Caco-2 (cell line): ENCODE results near the gene ANAPC5. TPM values are rescaled to one million over a fixed set of nuclear protein-coding genes. Genes with fewer than 3 reads are reported as not detected.
"Not testable (repeated sequence)": the region's sequence is repeated elsewhere in the genome, so short reads cannot be mapped to it uniquely, and the experiment has no call there.

Experiments
- BruUV-seq: library from RNA; stranded (reverse); fragments of 400-500 nt; replicated peaks from 2 replicates; lab custom pipeline; 2021; lab: Mats Ljungman, UMichigan
- CTCF ChIA-PET: fragments of 300-600 bp; sonication (Branson Sonifier 250); formaldehyde crosslinking; loops from one replicate; lab custom pipeline; 2022; ENCODE audit warnings: antibody characterized with exemption; lab: Charles Lee
- POLR2A ChIA-PET: fragments of 300-600 bp; sonication (Branson Sonifier 250); formaldehyde crosslinking; loops from one replicate; lab custom pipeline; 2022; ENCODE audit warnings: antibody characterized with exemption; lab: Charles Lee
- DNase-seq, 2 experiments: peaks; one replicate each; pipeline versions ENCODE4 v3.0.0 to v3.0.0-alpha.2; 2020 to 2022
- H3K27me3 ChIP-seq: replicated peaks from 2 replicates; pipeline ENCODE4 v1.6.0; 2011; ENCODE audit warnings: low read length; ENCODE audit not compliant: control insufficient read depth, insufficient read depth
- H3K36me3 ChIP-seq: 2 replicates; pipeline ENCODE4 v1.5.1; 2011; ENCODE audit warnings: low read length; ENCODE audit not compliant: control insufficient read depth, insufficient read depth
- H3K4me1 ChIP-seq: fragments of 250-450 bp; sonication (Bioruptor Pico); 2 replicates; pipeline ENCODE4 v1.5.1; 2020; ENCODE audit warnings: mild to moderate bottlenecking
- H3K4me3 ChIP-seq: 2 replicates; pipeline ENCODE4 v1.5.1; 2011; ENCODE audit warnings: low read depth, mild to moderate bottlenecking, control low read depth, low read length
- H3K9me3 ChIP-seq: fragments of 250-450 bp; sonication (Bioruptor Pico); 2 replicates; pipeline ENCODE4 v1.5.1; 2020; ENCODE audit warnings: mild to moderate bottlenecking, moderate library complexity
- H3K27ac Mint-ChIP-seq: one replicate; pipeline ENCODE4 v1.8.0; 2022; ENCODE audit warnings: mixed read lengths; ENCODE audit not compliant: unreplicated experiment
- H3K27me3 Mint-ChIP-seq: one replicate; pipeline ENCODE4 v1.8.0; 2022; ENCODE audit warnings: mixed read lengths; ENCODE audit not compliant: insufficient read depth, unreplicated experiment
- H3K36me3 Mint-ChIP-seq: one replicate; pipeline ENCODE4 v1.8.0; 2022; ENCODE audit warnings: mild to moderate bottlenecking, mixed read lengths; ENCODE audit not compliant: insufficient read depth, unreplicated experiment
- H3K4me1 Mint-ChIP-seq: one replicate; pipeline ENCODE4 v1.8.0; 2022; ENCODE audit warnings: low read depth, mixed read lengths; ENCODE audit not compliant: unreplicated experiment
- H3K4me3 Mint-ChIP-seq: one replicate; pipeline ENCODE4 v1.8.0; 2022; ENCODE audit warnings: mild to moderate bottlenecking, moderate library complexity, mixed read lengths; ENCODE audit not compliant: unreplicated experiment
- H3K9me3 Mint-ChIP-seq: one replicate; pipeline ENCODE4 v1.8.0; 2022; ENCODE audit warnings: mixed read lengths; ENCODE audit not compliant: unreplicated experiment
- intact Hi-C: fragments of 100-400 bp; cut with micrococcal nuclease; formaldehyde crosslinking; loops from one replicate; pipeline ENCODE4 v1.10.0; 2022; ENCODE audit not compliant: unreplicated experiment
- total RNA-seq: library from RNA; stranded (reverse); gene quantifications from 2 replicates; pipeline ENCODE4 v1.2.3, GENCODE V29; 2022
- TF ChIP-seq, protein P1 (sequence below), 2 experiments: fragments of 200-600 bp in 1 of 2; IDR thresholded peaks; 1 replicate in 1 of 2; 2 replicates in 1 of 2; pipeline versions ENCODE4 v1.5.1 to v1.8.0; 2011 to 2022; ENCODE audit warnings: antibody characterized with exemption in 1 of 2, control low read depth in 1 of 2, inconsistent platforms in 1 of 2, low read depth in 1 of 2, low read length in 1 of 2, mild to moderate bottlenecking in 1 of 2, moderate library complexity in 1 of 2; ENCODE audit not compliant: insufficient read depth in 1 of 2, severe bottlenecking in 1 of 2, unreplicated experiment in 1 of 2

The ANAPC5 gene
- total RNA-seq, 1 experiment from 2014 or later: 106 TPM

DNA sequence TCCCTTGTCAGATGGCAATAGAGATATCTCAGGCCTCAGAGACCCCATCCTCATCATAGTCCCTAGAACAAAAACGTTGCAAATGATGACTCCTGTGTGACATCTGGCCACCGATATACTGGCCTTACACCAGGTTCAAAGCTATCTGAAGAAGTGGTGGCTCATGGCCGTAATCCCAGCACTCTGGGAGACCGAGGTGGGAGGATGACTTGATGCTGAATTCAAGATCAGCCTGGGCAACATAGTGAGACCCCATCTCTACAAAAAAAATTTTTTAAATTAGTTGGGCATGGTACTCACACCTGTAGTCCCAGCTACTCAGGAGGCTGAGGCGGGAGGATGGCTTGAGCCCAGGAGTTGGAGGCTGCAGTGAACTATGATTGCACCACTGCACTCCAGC lies 68.8 kb downstream of the ANAPC5 start:
- intact Hi-C loops: no loop called here
- ChIA-PET POLR2A (no interaction called here), CTCF (no interaction called here)
- H3K9me3 ChIP-seq: no peaks in the 10 kb centered on the region
- H3K4me3 ChIP-seq: no peak overlapping the region
- no peaks in the 10 kb centered on the region for H3K27me3 ChIP-seq
- BruUV-seq: no TSS peak
- peaks cover 7% of the 10 kb centered on the region for H3K36me3 Mint-ChIP-seq
- no peaks in the 10 kb centered on the region for H3K4me1 Mint-ChIP-seq
- H3K27ac Mint-ChIP-seq: no peak overlapping the region
- no peaks in the 10 kb centered on the region for H3K9me3 Mint-ChIP-seq
- no peak for DNase-seq
- TF ChIP-seq, protein P1, sequence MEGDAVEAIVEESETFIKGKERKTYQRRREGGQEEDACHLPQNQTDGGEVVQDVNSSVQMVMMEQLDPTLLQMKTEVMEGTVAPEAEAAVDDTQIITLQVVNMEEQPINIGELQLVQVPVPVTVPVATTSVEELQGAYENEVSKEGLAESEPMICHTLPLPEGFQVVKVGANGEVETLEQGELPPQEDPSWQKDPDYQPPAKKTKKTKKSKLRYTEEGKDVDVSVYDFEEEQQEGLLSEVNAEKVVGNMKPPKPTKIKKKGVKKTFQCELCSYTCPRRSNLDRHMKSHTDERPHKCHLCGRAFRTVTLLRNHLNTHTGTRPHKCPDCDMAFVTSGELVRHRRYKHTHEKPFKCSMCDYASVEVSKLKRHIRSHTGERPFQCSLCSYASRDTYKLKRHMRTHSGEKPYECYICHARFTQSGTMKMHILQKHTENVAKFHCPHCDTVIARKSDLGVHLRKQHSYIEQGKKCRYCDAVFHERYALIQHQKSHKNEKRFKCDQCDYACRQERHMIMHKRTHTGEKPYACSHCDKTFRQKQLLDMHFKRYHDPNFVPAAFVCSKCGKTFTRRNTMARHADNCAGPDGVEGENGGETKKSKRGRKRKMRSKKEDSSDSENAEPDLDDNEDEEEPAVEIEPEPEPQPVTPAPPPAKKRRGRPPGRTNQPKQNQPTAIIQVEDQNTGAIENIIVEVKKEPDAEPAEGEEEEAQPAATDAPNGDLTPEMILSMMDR (IDR thresholded peaks at IDR 0.05; ENCODE audit: insufficient read depth in 1 of 2, low read depth in 1 of 2, low read length in 1 of 2, severe bottlenecking in 1 of 2, unreplicated experiment in 1 of 2): no peak
- H3K4me3 Mint-ChIP-seq: no peak overlapping the region
- no peaks in the 10 kb centered on the region for H3K4me1 ChIP-seq
- no peaks in the 10 kb centered on the region for H3K27me3 Mint-ChIP-seq
- H3K36me3 ChIP-seq: no peaks in the 10 kb centered on the region; the same call in 1 of the 2 replicates

DNA sequence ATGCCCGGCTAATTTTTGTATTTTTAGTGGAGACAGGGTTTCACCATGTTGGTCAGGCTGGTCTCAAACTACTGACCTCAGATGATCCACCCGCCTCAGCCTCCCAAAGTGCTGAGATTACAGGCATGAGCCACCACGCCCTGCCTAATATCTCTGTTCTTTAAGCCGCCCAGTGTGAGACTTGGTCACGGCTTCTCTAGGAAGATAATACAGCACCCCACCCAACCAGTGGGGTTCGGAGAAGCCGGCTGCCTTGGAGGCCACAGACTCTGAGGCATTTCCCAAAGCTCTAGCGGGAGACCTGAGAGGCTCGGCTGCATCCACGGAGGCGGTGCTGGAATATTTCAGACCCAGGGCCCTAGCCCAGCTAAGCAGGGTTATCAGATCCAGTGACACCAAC lies 69.3 kb downstream of the ANAPC5 start:
- BruUV-seq, H3K4me1 Mint-ChIP-seq, H3K4me3 ChIP-seq, H3K27me3 Mint-ChIP-seq, H3K4me1 ChIP-seq, POLR2A ChIA-PET, H3K27ac Mint-ChIP-seq, H3K36me3 Mint-ChIP-seq, H3K9me3 Mint-ChIP-seq, H3K4me3 Mint-ChIP-seq, CTCF ChIA-PET, H3K27me3 ChIP-seq, intact Hi-C loops, H3K36me3 ChIP-seq, DNase-seq, H3K9me3 ChIP-seq: not testable (repeated sequence)

DNA sequence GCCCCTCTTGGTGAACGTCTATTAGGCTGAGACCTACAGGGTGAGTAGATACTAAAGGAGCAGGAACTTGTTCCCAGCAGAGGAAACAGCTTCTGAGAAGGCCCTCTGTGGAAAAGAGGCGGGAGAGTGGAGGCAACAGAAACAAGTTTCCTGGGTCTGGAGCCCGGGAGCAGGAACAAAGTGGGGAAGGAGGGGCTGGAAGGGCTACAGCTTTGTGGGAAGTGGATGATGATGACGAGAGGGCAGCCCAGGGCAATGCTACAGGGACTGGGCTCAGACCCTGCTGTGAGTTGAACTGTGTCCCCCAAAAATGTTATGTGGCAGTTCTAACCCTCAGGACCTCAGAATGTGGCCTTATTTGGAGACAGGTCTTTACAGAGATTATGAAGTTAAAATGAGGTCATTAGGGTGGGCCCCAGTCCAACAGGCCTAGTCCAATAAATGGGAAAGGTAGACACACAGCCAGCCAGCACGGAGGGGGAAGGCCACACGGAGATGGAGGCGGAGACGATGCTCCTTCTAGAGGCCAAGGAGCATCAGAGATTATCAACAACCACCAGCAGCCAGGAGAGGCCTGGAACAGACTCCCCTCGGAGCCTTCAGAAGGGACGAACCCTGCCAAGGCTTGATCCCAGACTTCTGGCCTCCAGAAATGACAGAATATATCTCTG lies 70.0 kb downstream of the ANAPC5 start:
- Mint-ChIP-seq H3K36me3 (peaks cover 5% of the 10 kb centered on the region), H3K27ac (no peak overlapping the region), H3K4me3 (no peak overlapping the region), H3K4me1 (no peaks in the 10 kb centered on the region), H3K9me3 (no peaks in the 10 kb centered on the region), H3K27me3 (no peaks in the 10 kb centered on the region)
- no peaks in the 10 kb centered on the region for H3K4me1 ChIP-seq
- CTCF ChIA-PET: no interaction called here
- H3K27me3 ChIP-seq: no peaks in the 10 kb centered on the region
- no peaks in the 10 kb centered on the region; the same call in 1 of the 2 replicates for H3K36me3 ChIP-seq
- TF ChIP-seq, protein P1 (IDR thresholded peaks at IDR 0.05; ENCODE audit: insufficient read depth in 1 of 2, low read depth in 1 of 2, low read length in 1 of 2, severe bottlenecking in 1 of 2, unreplicated experiment in 1 of 2): no peak
- POLR2A ChIA-PET: no interaction called here
- H3K9me3 ChIP-seq: no peaks in the 10 kb centered on the region
- BruUV-seq: no TSS peak
- DNase-seq: no peak
- no peak overlapping the region for H3K4me3 ChIP-seq
- intact Hi-C loops: no loop called here

DNA sequence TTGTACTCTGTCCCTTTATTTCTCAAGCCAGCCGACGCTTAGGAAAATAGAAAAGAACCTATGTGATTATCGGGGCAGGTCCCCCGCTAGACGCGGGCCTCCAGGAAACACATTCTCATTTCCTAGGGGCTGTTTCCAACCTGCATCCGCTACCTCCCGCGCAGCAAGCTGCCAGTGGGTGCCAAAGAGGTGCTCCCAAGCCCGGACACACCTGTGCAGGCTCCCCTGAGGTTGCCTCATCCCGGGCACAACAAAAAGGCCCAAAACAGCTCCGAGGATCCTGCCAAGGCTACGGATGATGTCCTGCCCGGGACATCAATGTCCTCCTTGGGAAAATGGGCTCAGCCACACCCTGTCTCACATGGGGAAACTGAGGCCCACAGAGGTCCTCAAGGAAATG lies 71.1 kb downstream of the ANAPC5 start:
- H3K4me1 Mint-ChIP-seq, intact Hi-C loops, H3K4me3 ChIP-seq, H3K27ac Mint-ChIP-seq, POLR2A ChIA-PET, H3K9me3 Mint-ChIP-seq, H3K36me3 ChIP-seq, H3K4me3 Mint-ChIP-seq, H3K4me1 ChIP-seq, DNase-seq, BruUV-seq, H3K36me3 Mint-ChIP-seq, CTCF ChIA-PET, H3K27me3 ChIP-seq, H3K27me3 Mint-ChIP-seq, H3K9me3 ChIP-seq: not testable (repeated sequence)

DNA sequence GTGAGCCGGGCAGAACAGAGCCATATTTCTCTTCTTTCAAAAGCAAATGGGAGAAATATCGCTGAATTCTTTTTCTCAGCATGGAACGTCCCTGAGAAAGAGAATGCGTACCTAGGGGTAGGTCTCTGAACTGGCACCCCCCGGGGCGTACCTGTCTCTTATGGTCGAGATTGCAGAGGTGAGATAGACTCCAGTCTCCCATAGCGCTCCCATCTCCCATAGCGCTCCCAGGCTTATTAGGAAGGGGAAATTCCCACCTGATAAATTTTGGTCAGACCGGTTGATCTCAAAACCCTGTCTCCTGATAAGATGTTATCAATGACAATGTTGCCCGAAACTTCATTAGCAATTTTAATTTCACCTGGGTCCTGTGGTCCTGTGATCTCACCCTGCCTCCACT lies 71.7 kb downstream of the ANAPC5 start:
- POLR2A ChIA-PET, H3K36me3 ChIP-seq, H3K27me3 Mint-ChIP-seq, H3K27ac Mint-ChIP-seq, H3K4me3 ChIP-seq, intact Hi-C loops, H3K4me3 Mint-ChIP-seq, H3K9me3 Mint-ChIP-seq, H3K4me1 ChIP-seq, BruUV-seq, H3K9me3 ChIP-seq, H3K27me3 ChIP-seq, H3K4me1 Mint-ChIP-seq, DNase-seq, CTCF ChIA-PET, H3K36me3 Mint-ChIP-seq: not testable (repeated sequence)
